ENCODE results near the gene CNST.

The CNST gene

DNA sequence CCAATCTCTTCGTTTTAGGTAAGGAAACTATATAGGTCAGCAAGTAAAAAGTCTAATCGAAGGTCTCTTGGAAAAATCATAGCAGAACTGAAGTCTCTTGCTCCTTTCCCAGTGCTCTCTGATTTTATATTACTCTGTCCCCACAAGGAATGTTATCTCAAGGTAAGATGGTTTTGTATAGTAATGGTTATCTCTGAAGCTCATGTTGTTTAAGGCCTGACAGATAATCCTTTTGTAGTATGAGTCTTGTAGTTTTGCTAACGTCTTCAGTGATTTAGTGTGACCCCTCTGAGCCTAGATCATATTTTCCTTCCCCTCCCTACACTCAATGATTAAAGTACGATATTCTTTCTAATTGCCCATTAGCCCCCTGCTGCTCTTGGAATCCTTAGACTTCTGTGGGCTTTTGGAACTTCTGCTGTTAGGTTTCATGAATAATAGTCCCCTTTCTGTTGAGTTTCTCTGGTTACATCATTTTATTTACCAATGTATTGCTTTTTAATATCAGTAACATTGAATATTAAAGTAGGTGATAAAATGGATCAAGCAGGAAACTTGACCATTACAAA is 52.1 kb downstream of the CNST start:
- Histone ChIP-seq H3K9me3 (ENCODE audit: insufficient read depth, low read depth, low read length) (no peaks in the 10 kb centered on the region), H3K27me3 (ENCODE audit: insufficient read depth, low read length, poor library complexity, severe bottlenecking) (no peaks in the 10 kb centered on the region), H3K79me2 (ENCODE audit: insufficient read depth, low read length) (peaks cover 23% of the 10 kb centered on the region), H3K4me2 (ENCODE audit: low read depth, low read length, poor library complexity, severe bottlenecking) (no peak overlapping the region), H2AFZ (ENCODE audit: low read length) (no peak overlapping the region), H3K9ac (ENCODE audit: low read depth, low read length, poor library complexity, severe bottlenecking) (no peak overlapping the region), H3K4me1 (ENCODE audit: insufficient read depth, low read length, poor library complexity, severe bottlenecking) (no peaks in the 10 kb centered on the region), H3K4me3 (ENCODE audit: low read length, poor library complexity, severe bottlenecking) (no peak overlapping the region), H3K9me2 (replicated peaks; ENCODE audit: low read depth, low read length) (no peaks in the 10 kb centered on the region), H3K36me3 (ENCODE audit: insufficient read depth, low read length) (peaks cover 17% of the 10 kb centered on the region; the same call in 1 of the 2 replicates), H4K20me1 (ENCODE audit: insufficient read depth, low read length, poor library complexity, severe bottlenecking) (no peaks in the 10 kb centered on the region), H3F3A (ENCODE audit: low read depth) (no peaks in the 10 kb centered on the region)
- TF ChIP-seq, protein P1, sequence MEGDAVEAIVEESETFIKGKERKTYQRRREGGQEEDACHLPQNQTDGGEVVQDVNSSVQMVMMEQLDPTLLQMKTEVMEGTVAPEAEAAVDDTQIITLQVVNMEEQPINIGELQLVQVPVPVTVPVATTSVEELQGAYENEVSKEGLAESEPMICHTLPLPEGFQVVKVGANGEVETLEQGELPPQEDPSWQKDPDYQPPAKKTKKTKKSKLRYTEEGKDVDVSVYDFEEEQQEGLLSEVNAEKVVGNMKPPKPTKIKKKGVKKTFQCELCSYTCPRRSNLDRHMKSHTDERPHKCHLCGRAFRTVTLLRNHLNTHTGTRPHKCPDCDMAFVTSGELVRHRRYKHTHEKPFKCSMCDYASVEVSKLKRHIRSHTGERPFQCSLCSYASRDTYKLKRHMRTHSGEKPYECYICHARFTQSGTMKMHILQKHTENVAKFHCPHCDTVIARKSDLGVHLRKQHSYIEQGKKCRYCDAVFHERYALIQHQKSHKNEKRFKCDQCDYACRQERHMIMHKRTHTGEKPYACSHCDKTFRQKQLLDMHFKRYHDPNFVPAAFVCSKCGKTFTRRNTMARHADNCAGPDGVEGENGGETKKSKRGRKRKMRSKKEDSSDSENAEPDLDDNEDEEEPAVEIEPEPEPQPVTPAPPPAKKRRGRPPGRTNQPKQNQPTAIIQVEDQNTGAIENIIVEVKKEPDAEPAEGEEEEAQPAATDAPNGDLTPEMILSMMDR (conservative IDR thresholded peaks at IDR 0.05; ENCODE audit: low read length), result no peak
- TF ChIP-seq EZH2phosphoT487 (IDR thresholded peaks at IDR 0.05; ENCODE audit: borderline replicate concordance), result no peak

DNA sequence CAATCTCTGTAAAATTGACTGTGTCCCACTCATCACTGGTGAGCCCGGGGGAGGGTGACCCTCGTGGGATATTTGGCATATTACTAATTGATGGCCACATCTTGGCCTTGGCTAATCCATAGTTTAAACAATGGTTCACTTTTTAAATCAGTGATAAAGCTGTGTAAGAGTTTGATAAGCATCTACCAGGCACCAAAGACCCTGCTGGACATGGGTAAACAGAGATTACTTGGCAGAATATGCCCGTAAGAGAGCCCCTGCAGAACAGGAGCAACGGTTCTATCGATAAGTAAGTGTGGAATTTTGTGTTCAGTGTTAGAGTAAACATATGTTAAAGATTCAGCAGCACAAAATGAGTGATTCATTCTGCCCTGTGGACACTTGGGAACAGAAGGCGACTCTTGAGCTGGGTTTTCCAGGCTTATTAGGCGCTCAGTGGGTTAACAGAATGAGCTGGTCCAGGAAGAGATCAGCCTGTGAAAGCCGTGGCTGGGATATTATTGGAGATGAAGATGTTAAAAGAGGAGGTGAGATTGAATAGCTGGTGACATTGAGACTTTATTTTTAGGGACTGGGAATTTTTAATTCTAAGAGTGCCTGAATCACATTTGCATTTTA is 55.9 kb downstream of the CNST start:
- no peak overlapping the region for H3K4me2 ChIP-seq (ENCODE audit: low read depth, low read length, poor library complexity, severe bottlenecking)
- H3K79me2 ChIP-seq (ENCODE audit: insufficient read depth, low read length), result peaks cover 7% of the 10 kb centered on the region; the same call in 1 of the 2 replicates
- TF ChIP-seq, protein P1 (conservative IDR thresholded peaks at IDR 0.05; ENCODE audit: low read length), result no peak
- TF ChIP-seq EZH2phosphoT487 (IDR thresholded peaks at IDR 0.05; ENCODE audit: borderline replicate concordance), result no peak

DNA sequence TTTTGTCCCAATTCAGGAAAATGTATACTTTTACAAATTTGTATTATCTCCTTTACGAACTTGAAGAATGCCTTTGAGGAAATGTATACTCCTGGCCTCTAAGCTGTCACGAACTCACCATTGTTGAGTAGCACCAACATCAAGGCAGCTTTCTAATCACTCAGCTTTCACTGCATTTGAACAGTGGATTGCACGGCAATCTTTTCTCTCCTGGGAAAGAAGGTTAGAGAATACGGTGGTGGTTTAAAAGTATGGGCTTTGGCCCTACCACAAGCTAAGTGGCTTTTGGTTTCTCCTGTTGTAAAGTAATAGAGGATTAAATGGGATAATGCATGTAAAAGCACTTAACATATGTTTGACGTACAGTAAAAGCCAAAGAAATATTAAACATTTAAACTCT is 57.8 kb downstream of the CNST start:
- TF ChIP-seq, protein P1 (conservative IDR thresholded peaks at IDR 0.05; ENCODE audit: low read length), result no peak
- no peak for TF ChIP-seq EZH2phosphoT487 (IDR thresholded peaks at IDR 0.05; ENCODE audit: borderline replicate concordance)
- Histone ChIP-seq H3K4me2 (ENCODE audit: low read depth, low read length, poor library complexity, severe bottlenecking) (no peak overlapping the region), H3F3A (ENCODE audit: low read depth) (no peaks in the 10 kb centered on the region), H3K9me2 (replicated peaks; ENCODE audit: low read depth, low read length) (no peaks in the 10 kb centered on the region), H3K27me3 (ENCODE audit: insufficient read depth, low read length, poor library complexity, severe bottlenecking) (no peaks in the 10 kb centered on the region), H3K36me3 (ENCODE audit: insufficient read depth, low read length) (peaks cover 32% of the 10 kb centered on the region; the same call in 1 of the 2 replicates), H3K4me3 (ENCODE audit: low read length, poor library complexity, severe bottlenecking) (no peak overlapping the region), H3K9me3 (ENCODE audit: insufficient read depth, low read depth, low read length) (no peaks in the 10 kb centered on the region), H3K9ac (ENCODE audit: low read depth, low read length, poor library complexity, severe bottlenecking) (no peak overlapping the region), H2AFZ (ENCODE audit: low read length) (no peak overlapping the region), H4K20me1 (ENCODE audit: insufficient read depth, low read length, poor library complexity, severe bottlenecking) (no peaks in the 10 kb centered on the region), H3K79me2 (ENCODE audit: insufficient read depth, low read length) (0 out of 2 replicates have a peak, but pooled peaks cover 3% of the 10 kb centered on the region), H3K4me1 (ENCODE audit: insufficient read depth, low read length, poor library complexity, severe bottlenecking) (no peaks in the 10 kb centered on the region)

More for the DNA sequence above, 55.9 kb downstream of the CNST start:
- no peak overlapping the region for H2AFZ ChIP-seq (ENCODE audit: low read length)
- H3K9ac ChIP-seq (ENCODE audit: low read depth, low read length, poor library complexity, severe bottlenecking), result no peak overlapping the region
- H3K4me3 ChIP-seq (ENCODE audit: low read length, poor library complexity, severe bottlenecking), result no peak overlapping the region
- no peaks in the 10 kb centered on the region for H3F3A ChIP-seq (ENCODE audit: low read depth)
- H3K4me1 ChIP-seq (ENCODE audit: insufficient read depth, low read length, poor library complexity, severe bottlenecking), result no peaks in the 10 kb centered on the region
- H3K36me3 ChIP-seq (ENCODE audit: insufficient read depth, low read length), result peaks cover 20% of the 10 kb centered on the region; the same call in 1 of the 2 replicates
- H4K20me1 ChIP-seq (ENCODE audit: insufficient read depth, low read length, poor library complexity, severe bottlenecking), result no peaks in the 10 kb centered on the region
- H3K27me3 ChIP-seq (ENCODE audit: insufficient read depth, low read length, poor library complexity, severe bottlenecking), result no peaks in the 10 kb centered on the region
- no peaks in the 10 kb centered on the region for H3K9me2 ChIP-seq (replicated peaks; ENCODE audit: low read depth, low read length)
- no peaks in the 10 kb centered on the region for H3K9me3 ChIP-seq (ENCODE audit: insufficient read depth, low read depth, low read length)

All from Loucy (cell line).